Left lung (tissue), 10 donors: ENCODE measurements around the gene CYTH3. TPM values are rescaled to one million over a fixed set of nuclear protein-coding genes. Genes with fewer than 3 reads are reported as not detected.
A peak's percentile ranks its signal among the peaks of the same experiment; 100 is the strongest.
"Not testable (repeated sequence)": the region's sequence is repeated elsewhere in the genome, so short reads cannot be mapped to it uniquely, and the experiment has no call there.

ENCODE experiments used
- ATAC-seq: fragments of 200-7000 bp; cut with Tn5 transposase; one replicate; pipeline ENCODE4 v1.9.1; 2020; ENCODE audit warnings: moderate library complexity
- DNase-seq, 4 donors: peaks; one replicate each; pipeline ENCODE4 v3.0.0-alpha.2; 2013 to 2020
- H3K27ac ChIP-seq, 2 donors: fragments of 200-600 bp; sonication (generic) in 1 of 2; one replicate each; pipeline versions ENCODE4 v1.5.0 to v1.8.0; 2020 to 2021
- H3K27me3 ChIP-seq, 2 donors: fragments of 200-600 bp; sonication (generic) in 1 of 2; one replicate each; pipeline versions ENCODE4 v1.5.0 to v1.8.0; 2020 to 2021
- H3K36me3 ChIP-seq, 2 donors: fragments of 200-600 bp; sonication (generic) in 1 of 2; one replicate each; pipeline versions ENCODE4 v1.5.0 to v1.8.0; 2020 to 2021
- H3K4me1 ChIP-seq, 2 donors: fragments of 200-600 bp; one replicate each; pipeline ENCODE4 v1.8.0; 2021
- H3K4me3 ChIP-seq, 2 donors: fragments of 200-600 bp; sonication (generic) in 1 of 2; one replicate each; pipeline versions ENCODE4 v1.5.0 to v1.8.0; 2020 to 2021; ENCODE audit warnings: mild to moderate bottlenecking in 1 of 2
- H3K9me3 ChIP-seq, 2 donors: fragments of 200-600 bp; sonication (generic) in 1 of 2; one replicate each; pipeline versions ENCODE4 v1.5.0 to v1.8.0; 2020 to 2021
- intact Hi-C, 2 donors: fragments of 100-400 bp; cut with DNase I; formaldehyde crosslinking; loops; one replicate each; pipeline versions ENCODE4 v1.11.2 to v1.14.2; 2022
- polyA plus RNA-seq, 6 donors: library from polyadenylated mRNA; unstranded; fragments of 120-200 nt; gene quantifications; one replicate each; pipeline ENCODE4 v1.2.1, GENCODE V29; 2013; ENCODE audit not compliant: insufficient read length in 6 of 6
- total RNA-seq, 2 donors: library from RNA; stranded (reverse); fragmentation: NEBNext Ultra II Directional; extraction: Animal tissue kit (Norgen Biotek cat#: 25700); gene quantifications; one replicate each; pipeline ENCODE4 v1.2.1, GENCODE V29; 2021
- TF ChIP-seq, protein P1 (sequence below), 2 donors: fragments of 200-600 bp; sonication (generic) in 1 of 2; IDR thresholded peaks; one replicate each; pipeline versions ENCODE4 v1.5.0 to v1.8.0; 2021; ENCODE audit warnings: antibody characterized with exemption in 2 of 2
- donor health status: DM: no; HTN: yes; CAD: no.
- donor health status: DM: no; HTN: no; CAD: no.

CYTH3 gene
- total and polyA plus RNA-seq, 8 donors: 20.7 to 29.8 (median 25.8) TPM

DNA sequence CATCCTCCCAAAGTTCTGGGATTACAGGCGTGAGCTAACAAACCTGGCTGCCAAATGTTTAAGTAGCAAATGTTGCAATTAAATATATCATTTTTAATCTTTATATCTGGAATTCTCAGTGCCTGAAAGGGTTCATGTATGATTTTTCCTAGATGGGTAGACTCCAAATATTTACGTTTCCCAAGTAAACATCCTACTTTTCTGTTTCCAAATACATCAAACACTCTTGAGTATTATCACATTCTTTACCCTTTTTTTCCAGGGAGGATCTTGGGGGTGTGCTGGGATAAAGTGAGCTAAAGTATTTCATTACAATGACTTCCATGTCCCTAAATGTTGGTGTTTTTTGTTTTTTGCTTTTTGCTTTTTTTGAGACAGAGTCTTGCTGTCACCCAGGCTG, 32.9 kb upstream of the CYTH3 start:
- Histone ChIP-seq H3K27me3 (no peaks in the 10 kb centered on the region), H3K27ac (no peak overlapping the region), H3K9me3 (no peaks in the 10 kb centered on the region), H3K36me3 (no peaks in the 10 kb centered on the region), H3K4me1 (no peaks in the 10 kb centered on the region), H3K4me3 (no peak overlapping the region)
- TF ChIP-seq, protein P1, sequence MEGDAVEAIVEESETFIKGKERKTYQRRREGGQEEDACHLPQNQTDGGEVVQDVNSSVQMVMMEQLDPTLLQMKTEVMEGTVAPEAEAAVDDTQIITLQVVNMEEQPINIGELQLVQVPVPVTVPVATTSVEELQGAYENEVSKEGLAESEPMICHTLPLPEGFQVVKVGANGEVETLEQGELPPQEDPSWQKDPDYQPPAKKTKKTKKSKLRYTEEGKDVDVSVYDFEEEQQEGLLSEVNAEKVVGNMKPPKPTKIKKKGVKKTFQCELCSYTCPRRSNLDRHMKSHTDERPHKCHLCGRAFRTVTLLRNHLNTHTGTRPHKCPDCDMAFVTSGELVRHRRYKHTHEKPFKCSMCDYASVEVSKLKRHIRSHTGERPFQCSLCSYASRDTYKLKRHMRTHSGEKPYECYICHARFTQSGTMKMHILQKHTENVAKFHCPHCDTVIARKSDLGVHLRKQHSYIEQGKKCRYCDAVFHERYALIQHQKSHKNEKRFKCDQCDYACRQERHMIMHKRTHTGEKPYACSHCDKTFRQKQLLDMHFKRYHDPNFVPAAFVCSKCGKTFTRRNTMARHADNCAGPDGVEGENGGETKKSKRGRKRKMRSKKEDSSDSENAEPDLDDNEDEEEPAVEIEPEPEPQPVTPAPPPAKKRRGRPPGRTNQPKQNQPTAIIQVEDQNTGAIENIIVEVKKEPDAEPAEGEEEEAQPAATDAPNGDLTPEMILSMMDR (IDR thresholded peaks at IDR 0.05): no peak
- DNase-seq: no peak
- intact Hi-C loops: no loop called here
- ATAC-seq: no peak

GRCh38 chr7:6301446-6301845, 29.0 kb upstream of the CYTH3 start:
- H3K4me1 ChIP-seq, H3K9me3 ChIP-seq, H3K27me3 ChIP-seq, H3K27ac ChIP-seq, intact Hi-C loops, H3K36me3 ChIP-seq, ATAC-seq, H3K4me3 ChIP-seq, DNase-seq: not testable (repeated sequence)

DNA sequence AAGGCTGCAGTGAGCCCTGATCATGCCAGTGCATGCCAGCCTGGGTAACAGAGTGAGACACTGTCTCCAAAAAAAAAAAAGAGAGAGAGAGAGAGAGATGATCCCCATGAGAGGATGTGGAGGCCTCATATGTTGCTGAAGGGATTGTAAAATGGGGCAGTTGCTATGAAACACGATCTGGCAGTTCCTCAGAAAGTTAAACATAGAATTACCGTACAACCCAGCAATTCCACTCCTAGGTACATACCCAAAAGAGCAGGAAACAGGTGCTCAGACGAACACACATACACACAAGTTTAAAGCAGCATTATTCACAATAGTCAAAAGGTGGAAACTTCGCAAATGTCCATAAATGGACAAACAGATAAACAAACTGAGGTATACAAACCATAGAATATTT, 27.4 kb upstream of the CYTH3 start:
- Histone ChIP-seq H3K36me3 (no peaks in the 10 kb centered on the region), H3K9me3 (no peaks in the 10 kb centered on the region), H3K27ac (no peak overlapping the region), H3K4me1 (no peaks in the 10 kb centered on the region), H3K27me3 (no peaks in the 10 kb centered on the region), H3K4me3 (no peak overlapping the region)
- ATAC-seq (no peak), DNase-seq (no peak)
- intact Hi-C loops: no loop called here
- TF ChIP-seq, protein P1 (IDR thresholded peaks at IDR 0.05): no peak

DNA sequence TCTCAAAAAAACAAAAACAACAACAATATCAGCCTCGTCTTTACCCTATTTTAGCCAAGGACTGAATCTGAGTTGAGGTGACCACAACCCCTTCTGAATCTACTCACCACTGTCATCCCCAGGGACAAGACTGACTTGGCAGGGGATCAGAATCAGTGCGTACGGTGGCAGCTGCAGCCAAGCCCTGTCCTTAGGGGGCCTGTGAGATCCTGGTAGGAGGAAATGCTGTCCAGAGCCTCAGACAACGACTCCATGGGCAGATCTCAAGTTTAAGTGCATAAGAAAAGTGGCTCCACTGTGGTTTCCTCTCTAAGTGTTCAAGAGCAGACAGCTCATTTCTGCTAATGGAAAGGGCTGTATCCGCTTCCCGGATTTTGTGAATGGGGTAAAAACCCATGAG, 22.4 kb upstream of the CYTH3 start:
- Histone ChIP-seq H3K4me3 (no peak overlapping the region), H3K27ac (no peak overlapping the region), H3K9me3 (no peaks in the 10 kb centered on the region), H3K36me3 (no peaks in the 10 kb centered on the region), H3K4me1 (no peaks in the 10 kb centered on the region), H3K27me3 (no peaks in the 10 kb centered on the region)
- peak; percentile 62 for ATAC-seq
- intact Hi-C loops: no loop called here
- TF ChIP-seq, protein P1 (IDR thresholded peaks at IDR 0.05): no peak
- DNase-seq: no peak

GRCh38 chr7:6293202-6293601, 20.8 kb upstream of the CYTH3 start:
- Histone ChIP-seq H3K36me3 (no peaks in the 10 kb centered on the region), H3K4me1 (no peaks in the 10 kb centered on the region), H3K9me3 (no peaks in the 10 kb centered on the region), H3K27me3 (no peaks in the 10 kb centered on the region), H3K4me3 (no peak overlapping the region), H3K27ac (no peak overlapping the region)
- TF ChIP-seq, protein P1 (IDR thresholded peaks at IDR 0.05): no peak
- intact Hi-C loops: no loop called here
- DNase-seq (no peak), ATAC-seq (no peak)

DNA sequence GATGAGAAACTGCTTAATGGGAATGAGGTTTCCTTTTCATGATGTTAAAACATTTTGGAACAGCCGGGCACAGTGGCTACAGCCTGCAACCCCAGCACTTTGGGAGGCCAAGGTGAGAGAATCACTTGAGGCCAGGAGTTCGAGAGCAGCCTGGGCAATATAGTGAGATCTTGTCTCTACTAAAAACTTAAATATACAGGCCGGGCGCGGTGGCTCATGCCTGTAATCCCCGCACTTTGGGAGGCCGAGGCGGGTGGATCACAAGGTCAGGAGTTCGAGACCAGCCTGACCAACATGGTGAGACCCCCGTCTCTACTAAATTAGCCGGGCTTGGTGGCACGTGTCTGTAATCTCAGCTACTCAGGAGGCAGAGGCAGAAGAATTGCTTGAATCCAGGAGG, 19.5 kb upstream of the CYTH3 start:
- DNase-seq, ATAC-seq, H3K27ac ChIP-seq, intact Hi-C loops, H3K27me3 ChIP-seq, H3K4me3 ChIP-seq, H3K9me3 ChIP-seq, H3K36me3 ChIP-seq, H3K4me1 ChIP-seq: not testable (repeated sequence)
